Muscle of leg (tissue), 11 donors: ENCODE data around the gene TENT4A. TPM values are rescaled to one million over a fixed set of nuclear protein-coding genes. Genes with fewer than 3 reads are reported as not detected.

Source experiments
- DNase-seq: peaks from one replicate; pipeline ENCODE4 v3.0.0; 2013
- H3K27ac ChIP-seq: one replicate; pipeline ENCODE4 v1.5.1; 2013; ENCODE audit warnings: mild to moderate bottlenecking, low read length, control low read depth
- H3K27me3 ChIP-seq: one replicate; pipeline ENCODE4 v1.6.1; 2013; ENCODE audit warnings: low read length; ENCODE audit not compliant: control insufficient read depth, insufficient read depth
- H3K36me3 ChIP-seq: one replicate; pipeline ENCODE4 v1.6.1; 2013; ENCODE audit warnings: low read length; ENCODE audit not compliant: control insufficient read depth, insufficient read depth
- H3K4me1 ChIP-seq: one replicate; pipeline ENCODE4 v1.6.1; 2013; ENCODE audit warnings: low read length; ENCODE audit not compliant: control insufficient read depth, insufficient read depth
- H3K4me3 ChIP-seq: one replicate; pipeline ENCODE4 v1.5.1; 2013; ENCODE audit warnings: low read length, control low read depth
- H3K9me3 ChIP-seq: replicated peaks from 2 replicates; pipeline ENCODE4 v1.6.1; 2013; ENCODE audit warnings: low read depth, low read length; ENCODE audit not compliant: control insufficient read depth
- WGBS: methylation state at CpG from one replicate; pipeline ENCODE4 v1.1.5; 2013; ENCODE audit warnings: missing lambda C conversion rate; ENCODE audit not compliant: insufficient coverage; 5-methylcytosine and 5-hydroxymethylcytosine counted together
- polyA plus RNA-seq, 8 donors: library from polyadenylated mRNA; unstranded; fragments of 120-200 nt; gene quantifications; one replicate each; pipeline versions ENCODE4 v1.2.1 to v1.2.3, GENCODE V29; 2013; ENCODE audit warnings: inconsistent platforms in 1 of 8, low replicate concordance in 1 of 8; ENCODE audit not compliant: insufficient read length in 8 of 8, insufficient read depth in 1 of 8
- total RNA-seq: library from RNA; stranded (reverse); fragments of 120-200 nt; gene quantifications from one replicate; pipeline ENCODE4 v1.2.4, GENCODE V29; 2013

The TENT4A gene
- total and polyA plus RNA-seq, 9 donors, result 9.0 to 22.2 (median 16.5) TPM

DNA sequence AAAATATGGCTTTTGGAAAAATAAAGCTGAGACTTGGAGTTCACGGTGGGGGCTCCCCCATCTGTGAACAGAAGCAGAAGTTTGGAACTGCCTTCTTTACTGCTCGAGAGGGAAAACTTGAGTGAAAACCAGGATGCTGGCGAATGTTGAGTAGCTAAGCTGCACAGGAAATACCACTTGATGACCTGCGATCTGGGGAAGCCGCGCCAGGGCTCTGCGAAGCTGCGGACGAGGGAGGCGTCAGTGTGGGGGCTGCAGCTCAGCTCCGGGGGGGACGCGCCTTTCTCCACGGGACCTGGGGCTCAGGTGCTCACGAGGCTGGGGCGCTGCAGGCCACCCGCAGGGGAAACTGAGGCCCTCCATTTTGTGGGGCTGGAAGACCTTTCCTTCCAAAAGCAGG lies 62.3 kb downstream of the TENT4A start:
- H3K4me1 ChIP-seq, result peaks cover 10% of the 10 kb centered on the region
- 26% methylated on average over 17 of the region's 17 CpGs for WGBS
- no peak overlapping the region for H3K4me3 ChIP-seq
- no peaks in the 10 kb centered on the region for H3K36me3 ChIP-seq
- DNase-seq, result peak; percentile 32
- peaks cover 2% of the 10 kb centered on the region for H3K9me3 ChIP-seq
- no peak overlapping the region for H3K27ac ChIP-seq
- no peaks in the 10 kb centered on the region for H3K27me3 ChIP-seq

DNA sequence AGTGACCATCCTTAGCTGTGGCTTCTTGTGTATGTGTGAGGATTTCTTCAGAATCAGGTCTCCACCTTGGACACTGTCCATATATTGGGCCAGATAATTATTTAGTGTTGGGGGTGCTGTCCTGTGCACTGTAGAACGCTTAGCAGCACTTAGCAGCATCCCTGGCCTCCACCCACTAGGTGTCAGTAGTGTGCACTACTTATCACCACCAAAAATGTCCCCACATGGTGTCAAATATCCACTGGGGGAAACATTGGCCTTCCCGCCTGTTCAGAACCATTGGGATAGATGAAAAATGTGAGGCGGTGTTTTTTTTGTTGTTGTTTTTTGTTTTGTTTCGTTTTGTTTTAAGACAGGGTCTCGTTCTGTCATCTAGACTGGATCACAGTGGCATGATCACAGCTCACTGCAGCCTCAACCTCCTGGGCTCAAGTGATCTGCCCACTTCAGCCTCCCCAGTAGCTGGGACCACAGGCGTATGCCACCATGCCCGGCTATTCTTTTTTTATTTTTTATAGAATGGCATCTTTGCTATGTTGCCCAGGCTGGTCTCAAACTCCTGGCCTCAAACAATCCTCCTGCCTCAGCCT lies 67.7 kb downstream of the TENT4A start:
- DNase-seq, result no peak
- no peak overlapping the region for H3K27ac ChIP-seq
- no peaks in the 10 kb centered on the region for H3K36me3 ChIP-seq
- 100% methylated on average over 2 of the region's 7 CpGs for WGBS
- no peak overlapping the region for H3K4me3 ChIP-seq
- no peaks in the 10 kb centered on the region for H3K4me1 ChIP-seq
- H3K9me3 ChIP-seq, result no peaks in the 10 kb centered on the region
- no peaks in the 10 kb centered on the region for H3K27me3 ChIP-seq

DNA sequence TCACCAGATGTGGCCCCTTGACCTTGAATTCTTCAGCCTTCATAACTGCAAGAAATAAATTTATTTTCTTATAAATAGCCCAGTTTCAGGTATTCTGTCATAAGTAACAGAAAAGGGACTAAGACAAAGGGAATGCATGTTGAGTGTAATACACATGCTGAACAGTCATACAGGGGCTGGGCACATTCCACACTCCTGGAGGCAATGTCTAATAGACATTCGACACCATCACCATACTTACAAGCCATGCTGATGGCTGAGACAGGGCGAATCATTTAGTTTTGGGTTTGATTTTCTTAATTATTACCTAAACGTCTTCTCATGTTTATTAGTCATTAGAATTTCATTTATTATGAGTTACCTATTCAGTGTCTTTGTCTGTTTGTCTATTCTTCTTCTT lies 68.5 kb downstream of the TENT4A start:
- H3K27me3 ChIP-seq, result no peaks in the 10 kb centered on the region
- H3K9me3 ChIP-seq, result no peaks in the 10 kb centered on the region
- no peak overlapping the region for H3K27ac ChIP-seq
- no peak overlapping the region for H3K4me3 ChIP-seq
- H3K4me1 ChIP-seq, result no peaks in the 10 kb centered on the region
- no peaks in the 10 kb centered on the region for H3K36me3 ChIP-seq
- no peak for DNase-seq
- no CpG with 5 or more reads among the region's 3 CpGs for WGBS

DNA sequence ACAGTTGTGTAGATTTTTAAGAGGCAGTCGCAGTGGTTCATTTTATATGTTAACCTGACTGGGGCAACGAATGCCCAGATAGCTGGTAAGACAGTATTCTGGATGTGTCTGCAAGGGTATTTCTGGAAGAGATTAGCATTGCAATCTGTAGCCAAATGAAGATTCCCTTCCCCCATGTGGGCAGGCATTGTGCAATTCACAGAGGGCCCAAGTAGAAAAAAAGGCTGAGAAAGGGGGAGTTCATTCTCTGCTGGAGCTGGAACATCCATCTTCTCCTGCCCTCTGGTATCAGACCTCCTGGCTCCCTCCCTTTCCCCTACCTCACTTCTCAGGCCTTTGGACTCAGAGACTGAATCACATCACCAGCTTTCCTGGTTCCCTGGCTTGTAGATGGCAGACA lies 70.6 kb downstream of the TENT4A start:
- H3K9me3 ChIP-seq, result no peaks in the 10 kb centered on the region
- no peak overlapping the region for H3K4me3 ChIP-seq
- H3K36me3 ChIP-seq, result no peaks in the 10 kb centered on the region
- no peak for DNase-seq
- no peaks in the 10 kb centered on the region for H3K4me1 ChIP-seq
- no peaks in the 10 kb centered on the region for H3K27me3 ChIP-seq
- no CpG with 5 or more reads among the region's 2 CpGs for WGBS
- no peak overlapping the region for H3K27ac ChIP-seq

DNA sequence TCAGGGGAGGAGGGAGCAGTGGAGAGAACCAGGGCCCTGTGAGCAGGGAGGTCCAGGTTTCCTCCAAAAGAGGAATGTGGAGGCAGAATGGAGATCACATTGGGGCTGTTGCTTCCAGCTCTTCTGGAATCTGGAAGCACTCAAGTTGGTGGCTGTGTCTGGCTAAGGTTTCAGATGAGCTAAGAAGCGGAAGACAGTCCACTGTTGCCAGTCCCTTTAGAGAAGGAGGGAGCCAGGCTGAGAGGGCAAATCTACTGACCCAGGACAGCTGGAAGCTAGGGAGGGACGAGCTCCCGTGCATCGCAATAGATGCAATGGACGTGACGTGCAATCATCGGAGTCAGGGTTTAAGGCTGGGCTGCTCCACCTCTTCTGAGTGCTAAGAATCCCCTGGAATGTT lies 71.2 kb downstream of the TENT4A start:
- 67% methylated on average over 7 of the region's 7 CpGs for WGBS
- no peak for DNase-seq
- Histone ChIP-seq H3K4me1 (no peaks in the 10 kb centered on the region), H3K36me3 (no peaks in the 10 kb centered on the region), H3K4me3 (no peak overlapping the region), H3K27me3 (no peaks in the 10 kb centered on the region), H3K9me3 (no peaks in the 10 kb centered on the region), H3K27ac (no peak overlapping the region)

DNA sequence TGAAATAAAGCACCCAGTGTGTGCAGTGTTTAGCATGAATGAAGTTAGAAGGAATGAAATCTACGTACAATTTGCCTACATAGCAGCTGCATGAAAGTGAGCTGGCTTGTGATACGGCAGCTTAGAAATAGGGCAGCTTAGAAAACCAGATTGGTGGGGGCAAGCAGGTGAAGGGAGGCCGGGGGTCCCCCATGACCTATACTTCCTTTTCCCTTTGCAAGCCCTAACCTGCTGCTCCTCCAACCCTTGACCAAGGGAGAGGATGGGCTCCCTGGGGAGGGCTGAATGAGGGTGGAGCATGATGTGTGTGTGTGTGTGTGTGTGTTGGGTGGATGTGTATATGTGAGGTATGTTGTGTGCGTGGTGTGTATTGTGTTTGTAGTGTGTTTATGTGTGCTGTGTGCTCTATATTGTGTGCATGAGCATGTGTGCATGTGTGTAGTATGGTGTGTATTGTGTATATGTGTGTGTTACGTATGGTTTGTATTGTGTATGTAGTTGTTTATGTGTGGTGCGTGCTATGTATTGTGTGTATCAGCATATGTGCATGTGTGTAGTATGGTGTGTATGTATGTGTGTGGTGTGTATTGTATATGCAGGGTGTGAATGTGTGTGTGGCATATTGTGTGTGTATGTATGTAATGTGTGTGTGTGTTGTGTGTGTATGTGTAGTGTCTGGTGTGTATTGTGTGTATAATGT lies 72.1 kb downstream of the TENT4A start:
- no peaks in the 10 kb centered on the region for H3K9me3 ChIP-seq

DNA sequence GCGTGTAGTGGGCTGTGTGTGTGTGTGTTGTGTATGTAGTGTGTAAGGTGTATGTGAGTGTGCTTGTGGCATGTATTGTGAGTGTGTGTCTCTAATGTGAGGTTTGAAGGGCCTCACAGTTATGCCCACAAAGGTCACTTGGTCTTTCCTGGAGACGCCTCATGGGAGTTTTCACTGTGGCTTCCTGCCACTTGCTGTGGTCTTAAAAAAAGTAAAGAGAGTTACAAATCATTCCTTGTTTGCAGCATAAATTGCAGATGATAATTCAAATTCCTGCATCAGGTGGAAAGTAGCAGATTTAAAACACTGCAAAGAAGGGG lies 72.6 kb downstream of the TENT4A start:
- Histone ChIP-seq H3K27me3 (no peaks in the 10 kb centered on the region), H3K27ac (no peak overlapping the region), H3K9me3 (no peaks in the 10 kb centered on the region), H3K4me3 (no peak overlapping the region), H3K4me1 (no peaks in the 10 kb centered on the region), H3K36me3 (no peaks in the 10 kb centered on the region)
- WGBS, result 78% methylated on average over 1 of the region's 2 CpGs
- no peak for DNase-seq

More for the DNA sequence above, 72.1 kb downstream of the TENT4A start:
- no peaks in the 10 kb centered on the region for H3K4me1 ChIP-seq
- no peak for DNase-seq
- no peaks in the 10 kb centered on the region for H3K36me3 ChIP-seq
- no peak overlapping the region for H3K4me3 ChIP-seq
- H3K27ac ChIP-seq, result no peak overlapping the region
- 94% methylated on average over 4 of the region's 6 CpGs for WGBS
- H3K27me3 ChIP-seq, result no peaks in the 10 kb centered on the region

DNA sequence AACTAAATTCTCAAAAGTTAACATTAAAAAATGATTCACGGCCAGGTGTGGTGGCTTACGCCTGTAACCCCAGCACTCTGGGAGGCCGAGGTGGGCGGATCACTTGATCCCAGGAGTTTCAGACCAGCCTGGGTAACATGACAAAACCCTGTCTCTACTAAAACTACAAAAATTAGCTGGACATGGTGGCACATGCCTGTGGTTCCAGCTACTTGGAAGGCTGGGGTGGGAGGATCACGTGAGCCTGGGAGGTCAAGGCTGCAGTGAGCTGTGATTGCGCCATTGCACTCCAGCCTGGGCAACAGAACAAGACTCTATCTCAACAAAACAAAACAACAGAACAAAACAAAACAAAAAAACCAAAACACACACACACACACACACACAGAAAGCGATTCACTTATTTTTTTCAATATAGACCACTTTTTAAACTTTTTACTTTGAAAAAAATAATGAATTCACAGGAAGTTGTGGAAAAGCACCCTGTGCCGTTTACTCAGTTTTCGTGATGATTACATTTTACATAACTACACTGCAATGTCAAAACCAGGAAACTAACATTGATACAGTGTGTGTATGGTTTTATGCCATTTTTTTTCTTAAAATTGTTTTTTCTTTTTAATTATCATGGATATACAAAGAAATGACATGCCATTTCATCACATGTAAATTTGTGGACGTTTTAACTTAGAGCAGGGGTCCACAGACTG lies 73.7 kb downstream of the TENT4A start:
- Histone ChIP-seq H3K27ac (no peak overlapping the region), H3K36me3 (no peaks in the 10 kb centered on the region), H3K4me1 (no peaks in the 10 kb centered on the region), H3K4me3 (no peak overlapping the region), H3K27me3 (no peaks in the 10 kb centered on the region), H3K9me3 (no peaks in the 10 kb centered on the region)
- no peak for DNase-seq
- no CpG with 5 or more reads among the region's 10 CpGs for WGBS

DNA sequence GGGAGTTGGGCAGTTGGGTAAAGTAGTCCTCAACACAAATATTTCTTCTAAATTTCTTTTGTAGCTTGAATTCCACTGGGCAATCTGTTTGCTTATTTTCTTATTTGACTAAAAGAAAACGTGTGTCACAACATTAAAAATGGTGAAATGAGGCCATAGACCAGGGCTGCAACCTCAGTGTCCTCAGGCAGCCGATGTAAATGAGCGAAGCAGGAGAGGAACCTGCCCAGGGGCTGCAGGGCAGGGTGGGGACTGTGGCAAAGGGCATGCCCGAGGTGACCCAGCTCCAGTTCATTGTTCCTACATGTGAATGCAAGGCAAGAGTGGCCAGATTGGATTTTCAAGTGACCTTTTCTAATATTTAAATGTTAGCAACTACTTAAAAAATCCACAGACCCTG lies 74.7 kb downstream of the TENT4A start:
- Histone ChIP-seq H3K36me3 (no peaks in the 10 kb centered on the region), H3K4me3 (no peak overlapping the region), H3K4me1 (no peaks in the 10 kb centered on the region), H3K27me3 (peaks cover 2% of the 10 kb centered on the region), H3K27ac (no peak overlapping the region), H3K9me3 (no peaks in the 10 kb centered on the region)
- DNase-seq, result no peak
- WGBS, result 86% methylated on average over 3 of the region's 4 CpGs

DNA sequence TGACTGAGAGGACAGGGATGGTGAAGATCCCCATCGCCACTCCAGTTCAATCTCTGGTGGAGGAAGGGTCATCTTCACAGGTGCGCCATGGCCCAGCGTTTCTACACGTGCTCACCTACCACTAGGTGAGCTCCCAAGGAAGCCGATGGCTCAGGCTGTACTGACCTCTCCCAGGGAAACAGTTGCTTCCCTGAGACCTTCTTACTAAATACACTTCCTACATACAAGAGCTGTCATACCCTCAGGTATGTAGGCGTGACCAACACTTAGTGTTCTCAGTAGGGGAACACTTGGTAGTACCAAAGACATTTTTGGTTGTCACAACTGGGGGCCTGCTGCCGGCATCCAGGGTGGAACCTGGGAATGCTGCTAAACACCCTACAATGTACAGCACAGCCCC lies 75.2 kb downstream of the TENT4A start:
- Histone ChIP-seq H3K9me3 (no peaks in the 10 kb centered on the region), H3K4me1 (no peaks in the 10 kb centered on the region), H3K4me3 (no peak overlapping the region), H3K27me3 (peaks cover 4% of the 10 kb centered on the region), H3K27ac (no peak overlapping the region), H3K36me3 (no peaks in the 10 kb centered on the region)
- 86% methylated on average over 5 of the region's 7 CpGs for WGBS
- DNase-seq, result no peak
